ENCODE results near the gene IZUMO4.
"Not testable (repeated sequence)": the region's sequence is repeated elsewhere in the genome, so short reads cannot be mapped to it uniquely, and the experiment has no call there.

IZUMO4 gene

GRCh38 chr19:2083174-2083854 lies 13.4 kb upstream of the IZUMO4 start:
- DNase-seq, result no peak

GRCh38 chr19:2084993-2085720 lies 11.6 kb upstream of the IZUMO4 start:
- DNase-seq, result no peak

GRCh38 chr19:2086695-2087620 lies 9.8 kb upstream of the IZUMO4 start:
- DNase-seq, result not testable (repeated sequence)

- no peak for DNase-seq
These were observed 9.1 kb upstream of the IZUMO4 start for GRCh38 chr19:2087621-2088100.

DNA sequence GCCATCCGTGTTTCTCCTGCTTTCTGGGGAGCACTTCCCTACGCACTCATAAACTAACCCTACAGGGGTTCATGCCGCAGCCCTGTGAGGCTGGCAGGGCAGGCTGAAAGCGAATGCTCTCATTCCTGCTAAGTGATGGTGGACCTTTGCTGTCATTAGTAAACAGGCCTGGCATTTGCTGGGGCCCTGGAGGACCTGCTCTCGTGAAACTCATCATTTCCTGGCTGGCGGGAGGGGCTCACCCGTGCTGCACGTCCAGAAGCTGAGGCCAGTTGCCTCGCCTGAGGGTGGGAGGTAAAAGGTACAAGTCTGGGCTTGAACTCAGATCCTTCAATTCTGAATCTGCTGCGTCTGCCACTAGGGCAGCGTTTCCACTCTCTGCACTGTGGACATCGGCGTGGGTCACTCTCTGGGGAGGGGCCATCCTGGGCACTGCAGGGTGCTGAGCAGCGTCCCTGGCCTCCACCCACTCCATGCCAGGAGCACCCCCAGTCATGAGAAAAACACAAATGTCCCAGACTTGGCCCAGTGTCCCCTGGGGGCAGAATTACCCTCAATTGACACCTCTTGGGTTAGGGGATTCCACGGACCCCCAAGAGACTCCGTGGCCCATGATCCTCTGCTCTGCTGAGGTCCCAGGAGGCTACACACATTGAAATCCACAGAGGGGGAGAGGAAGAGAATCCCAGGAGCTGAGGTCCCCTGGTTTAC lies 7.6 kb upstream of the IZUMO4 start:
- no peak for DNase-seq

GRCh38 chr19:2089727-2090053 lies 7.0 kb upstream of the IZUMO4 start:
- DNase-seq, result no peak

DNA sequence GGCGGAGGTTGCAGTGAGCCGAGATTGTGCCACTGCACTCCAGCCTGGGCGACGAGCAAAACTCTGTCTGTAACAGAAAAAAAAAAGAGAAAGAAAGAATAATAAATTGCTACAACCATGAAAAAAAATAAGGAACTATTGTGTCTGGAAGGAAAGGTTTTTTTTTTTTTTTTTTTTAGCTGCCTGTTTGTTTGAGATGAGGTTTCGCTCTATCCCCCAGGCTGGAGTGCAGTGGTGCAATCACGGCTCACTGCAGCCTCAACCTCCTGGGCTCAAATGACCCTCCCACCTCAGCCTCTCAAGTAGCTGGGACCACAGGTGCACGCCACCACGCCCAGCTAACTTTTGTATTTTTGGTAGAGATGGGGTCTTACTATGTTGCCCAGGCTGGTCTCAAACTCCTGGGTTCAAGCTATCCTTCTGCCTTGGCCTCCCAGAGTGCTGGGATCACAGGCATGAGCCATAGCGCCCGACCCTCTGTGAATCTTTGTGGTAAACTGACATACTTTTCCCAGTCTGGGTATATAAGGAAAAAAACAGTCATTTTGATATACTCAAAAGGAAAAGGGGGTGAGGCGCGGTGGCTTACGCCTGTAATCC lies 4.7 kb upstream of the IZUMO4 start:
- DNase-seq, result not testable (repeated sequence)

GRCh38 chr19:2096034-2096479 lies 658 bp upstream of the IZUMO4 start, which contains the start of gene MOB3A:
TSS of gene MOB3A (minus strand) at chr19:2096326. CDS start at chr19:2078560, 17,766 bp downstream.
- DNase-seq, result peak; percentile 85

- no peak for DNase-seq
These were observed 629 bp downstream of the IZUMO4 start for GRCh38 chr19:2097203-2097885.

- DNase-seq, result no peak
These were observed 1.2 kb downstream of the IZUMO4 start for GRCh38 chr19:2097886-2098327.

- no peak for DNase-seq
These were observed 2.4 kb downstream of the IZUMO4 start for GRCh38 chr19:2099054-2099501.

DNA sequence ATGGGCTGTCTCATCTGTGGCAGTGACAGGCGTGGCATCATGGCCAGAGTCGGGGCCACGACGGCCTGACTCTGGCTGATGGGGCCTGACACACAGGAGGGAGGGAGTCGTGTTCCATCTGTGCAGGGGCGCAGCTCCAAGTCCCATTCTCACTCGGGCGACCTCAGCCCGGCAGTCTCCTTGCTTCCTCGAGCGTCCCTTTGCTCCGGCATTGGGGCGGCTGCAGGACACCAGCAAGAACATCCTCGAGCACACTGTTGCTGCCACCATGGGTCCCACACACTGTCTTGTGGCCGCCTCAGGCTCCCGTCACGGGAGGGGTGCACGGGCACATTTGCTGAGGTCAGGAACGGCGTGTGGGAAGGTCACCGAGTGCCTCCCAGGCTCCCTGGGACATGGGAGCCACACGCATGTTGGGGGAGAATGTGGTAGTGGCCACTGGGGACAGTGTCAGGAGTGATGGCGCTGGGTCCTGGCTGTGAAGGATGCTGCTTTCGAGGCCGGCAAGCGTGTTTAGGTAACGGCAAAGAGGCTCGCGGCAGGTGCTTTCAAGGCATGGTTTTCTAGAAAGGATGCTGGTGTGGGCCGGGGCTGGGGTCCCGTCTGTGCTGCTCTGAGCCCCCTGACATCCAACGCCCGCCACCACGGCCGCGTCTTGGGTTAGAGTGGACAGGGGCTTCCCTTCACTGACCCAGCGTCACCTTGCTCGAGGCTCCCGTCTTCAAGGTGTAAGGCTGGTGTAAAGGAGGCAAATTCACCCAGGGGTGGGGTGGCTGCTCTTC lies 3.4 kb downstream of the IZUMO4 start:
- DNase-seq, result no peak

DNA sequence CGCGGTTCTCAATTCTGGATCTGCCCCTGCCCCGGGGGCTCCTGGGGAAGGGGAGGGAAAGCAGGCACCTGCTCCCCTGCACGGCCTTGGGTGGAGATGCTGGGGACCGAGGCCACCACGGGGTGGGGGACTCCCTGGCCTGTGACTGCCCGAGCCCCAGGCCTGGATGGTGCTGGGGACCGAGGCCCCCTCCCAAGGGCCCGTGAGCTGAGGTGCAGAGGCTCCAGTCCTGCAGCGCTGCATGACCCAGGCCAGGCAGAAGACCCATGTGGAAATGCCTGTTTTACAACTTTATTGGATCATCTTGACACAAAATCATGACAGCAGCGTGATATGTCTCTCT lies 4.0 kb downstream of the IZUMO4 start:
- DNase-seq, result no peak

GRCh38 chr19:2101417-2102335 lies 5.0 kb downstream of the IZUMO4 start:
- DNase-seq, result no peak

GRCh38 chr19:2103045-2103707 lies 6.5 kb downstream of the IZUMO4 start:
- no peak for DNase-seq

GRCh38 chr19:2108251-2109016 lies 11.7 kb downstream of the IZUMO4 start:
- no peak for DNase-seq

DNA sequence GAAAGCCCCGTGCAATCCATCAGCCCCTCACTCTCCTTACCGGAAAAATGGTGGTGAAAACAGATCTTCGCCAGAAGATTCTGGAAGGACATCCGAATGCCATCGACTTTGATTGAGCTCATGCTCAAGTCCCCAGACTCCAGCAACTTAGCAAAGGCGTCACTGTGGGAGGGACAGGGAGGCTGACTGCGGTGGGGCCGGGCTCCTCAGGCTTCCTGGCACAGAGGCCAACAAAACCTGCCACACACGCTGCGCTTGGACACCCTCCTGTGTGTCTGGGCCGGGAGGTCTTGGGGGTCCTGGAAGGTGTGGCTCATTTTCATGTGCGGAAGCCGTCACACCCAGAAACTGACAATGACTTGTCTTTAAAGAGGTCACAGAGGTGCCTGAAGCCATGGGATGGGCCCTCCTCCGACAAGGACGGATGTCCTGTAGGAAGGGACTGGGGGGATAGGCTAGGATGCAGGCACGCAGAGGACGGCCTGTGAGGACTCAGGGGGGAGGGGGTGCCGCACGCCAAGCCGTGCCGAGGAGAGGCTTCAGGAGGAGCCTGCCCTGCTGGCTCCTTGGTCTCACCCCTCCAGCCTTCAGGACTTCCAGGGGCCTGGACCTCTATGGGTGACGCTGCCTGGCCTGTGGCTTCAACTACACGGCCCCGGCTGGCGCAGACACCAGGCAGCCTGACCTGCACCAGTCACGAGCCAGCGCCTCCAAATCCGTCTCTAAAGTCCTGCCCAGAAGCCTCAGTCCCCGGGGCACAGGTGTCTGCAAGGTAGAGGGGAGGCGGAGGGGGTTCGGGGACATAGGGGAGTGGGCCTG lies 12.5 kb downstream of the IZUMO4 start:
- DNase-seq, result no peak

Data from NCI-H1436 (cell line).